Hepatocyte (in vitro differentiated cells): ENCODE results near the gene SOD2. TPM values are rescaled to one million over a fixed set of nuclear protein-coding genes. Genes with fewer than 3 reads are reported as not detected.

ENCODE experiments used
- DNase-seq: peaks from one replicate; pipeline ENCODE4 v3.0.0-alpha.2; 2016; ENCODE audit warnings: low spot score
- H2AFZ ChIP-seq: fragments of 200-600 bp; sonication (generic); 2 replicates; pipeline ENCODE4 v1.6.0; 2016; ENCODE audit warnings: antibody characterized with exemption, mild to moderate bottlenecking
- H3K27ac ChIP-seq: fragments of 200-600 bp; sonication (generic); 2 replicates; pipeline ENCODE4 v1.5.1; 2016; ENCODE audit warnings: mild to moderate bottlenecking
- H3K27me3 ChIP-seq: fragments of 200-600 bp; sonication (generic); 2 replicates; pipeline ENCODE4 v1.6.1; 2016
- H3K36me3 ChIP-seq: fragments of 200-600 bp; sonication (generic); replicated peaks from 2 replicates; pipeline ENCODE4 v1.5.1; 2016; ENCODE audit warnings: low read depth; ENCODE audit not compliant: insufficient read depth
- H3K4me1 ChIP-seq: fragments of 200-600 bp; sonication (generic); 2 replicates; pipeline ENCODE4 v1.5.1; 2016; ENCODE audit warnings: mild to moderate bottlenecking, moderate library complexity; ENCODE audit not compliant: insufficient read depth
- H3K4me2 ChIP-seq: fragments of 200-600 bp; sonication (generic); 2 replicates; pipeline ENCODE4 v1.6.0; 2016
- H3K4me3 ChIP-seq: fragments of 200-600 bp; sonication (generic); 2 replicates; pipeline ENCODE4 v1.5.1; 2016; ENCODE audit warnings: mild to moderate bottlenecking
- H3K79me2 ChIP-seq: fragments of 200-600 bp; sonication (generic); 2 replicates; pipeline ENCODE4 v1.6.0; 2017; ENCODE audit warnings: mild to moderate bottlenecking
- H3K9me2 ChIP-seq: fragments of 200-600 bp; sonication (generic); replicated peaks from 2 replicates; pipeline ENCODE4 v1.6.0; 2017; ENCODE audit warnings: mild to moderate bottlenecking; ENCODE audit not compliant: insufficient read depth
- H3K9me3 ChIP-seq: fragments of 200-600 bp; sonication (generic); 2 replicates; pipeline ENCODE4 v1.5.1; 2016; ENCODE audit warnings: low read depth, mild to moderate bottlenecking
- H4K20me1 ChIP-seq: fragments of 200-600 bp; sonication (generic); 2 replicates; pipeline ENCODE4 v1.6.0; 2016; ENCODE audit warnings: mild to moderate bottlenecking; ENCODE audit not compliant: insufficient read depth, poor library complexity, severe bottlenecking
- CTCF ChIP-seq: fragments of 200-600 bp; sonication (generic); IDR thresholded peaks from 2 replicates; pipeline ENCODE4 v1.5.1; 2016; ENCODE audit warnings: antibody characterized with exemption, mild to moderate bottlenecking; ENCODE audit not compliant: poor library complexity
- EZH2 ChIP-seq: fragments of 200-600 bp; sonication (generic); IDR thresholded peaks from 2 replicates; pipeline ENCODE4 v1.6.1; 2016; ENCODE audit warnings: antibody characterized with exemption, mild to moderate bottlenecking, borderline replicate concordance
- EZH2phosphoT487 ChIP-seq: fragments of 200-600 bp; sonication (generic); IDR thresholded peaks from one replicate; pipeline ENCODE4 v1.6.1; 2018; ENCODE audit warnings: antibody characterized with exemption, mild to moderate bottlenecking, low read depth, moderate library complexity; ENCODE audit not compliant: unreplicated experiment, severe bottlenecking
- WGBS: methylation state at CpG from one replicate; pipeline ENCODE4 v1.1.6; 2016; ENCODE audit warnings: low lambda C conversion rate; ENCODE audit errors: missing lambda C conversion rate; 5-methylcytosine and 5-hydroxymethylcytosine counted together
- polyA plus RNA-seq: library from polyadenylated mRNA; unstranded; fragments of >200 nt; fragmentation: Nextera tagmentation; extraction: Ambion mirVana; gene quantifications from 2 replicates; pipeline ENCODE4 v1.2.1, GENCODE V29; 2016
- total RNA-seq: library from RNA; depleted of rRNA; stranded (reverse); fragments of >200 nt; gene quantifications from 2 replicates; pipeline ENCODE4 v1.2.3, GENCODE V29; 2014

SOD2 gene
- total and polyA plus RNA-seq, 2 experiments from 2014 or later, result 138 to 264 TPM

- no peak for TF ChIP-seq CTCF
- no peak for TF ChIP-seq EZH2phosphoT487
- TF ChIP-seq EZH2, result no peak
- WGBS, result 93% methylated on average over 5 of the region's 5 CpGs
- H3K27ac ChIP-seq, result no peak overlapping the region
These were observed 4.7 kb downstream of the SOD2 start for GRCh38 chr6:159688266-159688905.

GRCh38 chr6:159687341-159687740 is 5.7 kb downstream of the SOD2 start:
- H3K4me3 ChIP-seq, result no peak overlapping the region
- no peaks in the 10 kb centered on the region for H3K9me2 ChIP-seq
- H2AFZ ChIP-seq, result no peak overlapping the region
- no peaks in the 10 kb centered on the region for H3K9me3 ChIP-seq
- no peak overlapping the region for H3K27ac ChIP-seq
- DNase-seq, result no peak
- H4K20me1 ChIP-seq, result no peaks in the 10 kb centered on the region
- peaks cover 57% of the 10 kb centered on the region for H3K79me2 ChIP-seq
- no peaks in the 10 kb centered on the region for H3K27me3 ChIP-seq
- H3K4me2 ChIP-seq, result no peak overlapping the region
- TF ChIP-seq EZH2phosphoT487, result no peak
- TF ChIP-seq EZH2, result no peak
- TF ChIP-seq CTCF, result no peak
- no peaks in the 10 kb centered on the region for H3K4me1 ChIP-seq
- WGBS, result 95% methylated on average over 9 of the region's 9 CpGs
- H3K36me3 ChIP-seq, result no peaks in the 10 kb centered on the region

More at GRCh38 chr6:159688266-159688905, 4.7 kb downstream of the SOD2 start:
- Histone ChIP-seq H3K27me3 (no peaks in the 10 kb centered on the region), H3K79me2 (peaks cover 61% of the 10 kb centered on the region), H4K20me1 (no peaks in the 10 kb centered on the region), H2AFZ (no peak overlapping the region), H3K4me1 (no peaks in the 10 kb centered on the region), H3K36me3 (no peaks in the 10 kb centered on the region), H3K9me2 (no peaks in the 10 kb centered on the region), H3K4me3 (no peak overlapping the region), H3K9me3 (no peaks in the 10 kb centered on the region), H3K4me2 (no peak overlapping the region)
- DNase-seq, result no peak

GRCh38 chr6:159686703-159687102 is 6.3 kb downstream of the SOD2 start:
- Histone ChIP-seq H3K27me3 (no peaks in the 10 kb centered on the region), H3K79me2 (peaks cover 51% of the 10 kb centered on the region), H3K4me2 (no peak overlapping the region), H3K27ac (no peak overlapping the region), H3K9me3 (no peaks in the 10 kb centered on the region), H4K20me1 (no peaks in the 10 kb centered on the region), H3K4me1 (no peaks in the 10 kb centered on the region), H3K36me3 (no peaks in the 10 kb centered on the region), H3K9me2 (no peaks in the 10 kb centered on the region), H3K4me3 (no peak overlapping the region), H2AFZ (no peak overlapping the region)
- TF ChIP-seq EZH2phosphoT487, result no peak
- DNase-seq, result no peak
- WGBS, result 92% methylated on average over 3 of the region's 3 CpGs

GRCh38 chr6:159686040-159686439 is 7.0 kb downstream of the SOD2 start:
- no peaks in the 10 kb centered on the region for H4K20me1 ChIP-seq
- no peak overlapping the region for H2AFZ ChIP-seq
- no peak overlapping the region for H3K4me2 ChIP-seq
- no peak for DNase-seq
- no peaks in the 10 kb centered on the region for H3K9me3 ChIP-seq
- H3K27me3 ChIP-seq, result no peaks in the 10 kb centered on the region
- H3K9me2 ChIP-seq, result no peaks in the 10 kb centered on the region
- 88% methylated on average over 5 of the region's 5 CpGs for WGBS
- no peak overlapping the region for H3K4me3 ChIP-seq
- no peak overlapping the region for H3K27ac ChIP-seq
- no peaks in the 10 kb centered on the region for H3K36me3 ChIP-seq
- TF ChIP-seq EZH2phosphoT487, result no peak
- TF ChIP-seq CTCF, result no peak
- peaks cover 47% of the 10 kb centered on the region for H3K79me2 ChIP-seq
- no peaks in the 10 kb centered on the region for H3K4me1 ChIP-seq
